T-helper 1 cell treated with Interleukin-12 subunit alpha and Interleukin-12 subunit beta and Interleukin-4 antibody, amounts not matched to agents 30 ng/mL and 1 ng/mL, for 36 hours (primary cell): ENCODE measurements around the gene ANKMY1. TPM values are rescaled to one million over a fixed set of nuclear protein-coding genes. Genes with fewer than 3 reads are reported as not detected.
"Not testable (repeated sequence)": the region's sequence is repeated elsewhere in the genome, so short reads cannot be mapped to it uniquely, and the experiment has no call there.

ENCODE experiments used
- intact Hi-C: fragments of 100-400 bp; cut with micrococcal nuclease; formaldehyde crosslinking; loops from one replicate; pipeline ENCODE4 v1.15.1; 2024
- total RNA-seq: library from RNA; stranded (reverse); gene quantifications from 2 replicates; pipeline ENCODE4 v1.2.3, GENCODE V29; 2022

Gene ANKMY1
- total RNA-seq, 1 donor from 2014 or later = 33.0 TPM

DNA sequence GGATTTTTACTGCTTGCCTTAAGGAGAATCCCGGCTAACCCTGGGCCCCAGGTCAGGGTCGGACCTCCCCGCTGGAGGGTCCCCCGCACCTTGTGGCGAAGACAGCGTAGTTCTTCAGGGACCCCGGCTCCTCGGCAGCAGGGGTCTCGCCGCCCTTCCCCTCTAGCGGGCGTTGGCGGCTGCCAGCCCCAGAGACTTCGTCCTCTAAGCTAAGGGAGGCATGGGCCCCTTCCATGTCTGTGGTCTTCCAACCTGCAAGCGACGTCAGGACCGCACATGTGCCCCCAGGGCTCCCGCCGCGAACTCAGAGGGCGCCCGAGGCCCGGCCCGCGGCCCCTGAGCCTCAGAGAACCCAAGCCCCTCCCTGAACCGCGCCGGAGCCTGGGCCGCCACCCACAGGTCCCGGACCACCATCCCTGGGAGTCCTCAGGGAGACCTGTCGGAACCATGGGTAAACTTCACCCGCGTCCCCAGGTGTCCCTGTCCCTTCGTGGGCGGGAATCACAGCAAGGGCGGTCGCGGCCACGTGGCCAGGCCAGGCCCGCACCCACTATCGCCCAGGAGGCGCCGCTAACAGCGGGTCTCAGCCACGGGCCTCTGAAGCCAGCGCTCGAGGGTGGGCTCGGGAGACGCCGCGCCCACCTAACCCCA lies 562 bp downstream of the ANKMY1 start:
- intact Hi-C loops = no loop called here

DNA sequence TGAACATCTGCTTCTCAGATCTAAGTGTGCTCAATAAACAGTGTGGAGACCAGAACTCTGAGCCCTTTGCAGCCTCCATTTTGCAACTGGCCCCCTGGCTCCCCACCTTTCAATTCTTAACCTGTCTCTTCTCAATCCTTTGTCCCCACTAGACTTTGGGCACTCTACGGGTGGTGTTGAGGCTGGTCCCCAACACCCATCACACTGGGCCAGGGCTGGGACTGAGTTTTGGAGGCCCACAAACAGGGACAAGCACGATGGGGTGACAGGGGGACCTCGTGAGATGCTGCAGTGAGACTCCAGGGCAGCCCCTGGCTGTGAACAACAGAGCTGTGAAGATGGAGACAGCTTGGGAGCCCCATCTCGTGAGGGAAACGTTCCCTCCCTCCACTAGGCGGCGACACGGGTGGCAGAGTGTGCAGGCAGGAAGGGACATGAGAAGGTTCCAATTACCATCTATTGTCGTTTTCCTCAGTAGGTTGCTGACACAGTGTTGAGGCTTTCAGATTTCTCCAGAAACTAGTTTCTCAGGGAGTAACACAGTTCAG lies 1.2 kb downstream of the ANKMY1 start:
- intact Hi-C loops = loop anchor here (1.0 kb wide), 1 partner anchor 42 kb away; no protein-coding TSS in a partner anchor

DNA sequence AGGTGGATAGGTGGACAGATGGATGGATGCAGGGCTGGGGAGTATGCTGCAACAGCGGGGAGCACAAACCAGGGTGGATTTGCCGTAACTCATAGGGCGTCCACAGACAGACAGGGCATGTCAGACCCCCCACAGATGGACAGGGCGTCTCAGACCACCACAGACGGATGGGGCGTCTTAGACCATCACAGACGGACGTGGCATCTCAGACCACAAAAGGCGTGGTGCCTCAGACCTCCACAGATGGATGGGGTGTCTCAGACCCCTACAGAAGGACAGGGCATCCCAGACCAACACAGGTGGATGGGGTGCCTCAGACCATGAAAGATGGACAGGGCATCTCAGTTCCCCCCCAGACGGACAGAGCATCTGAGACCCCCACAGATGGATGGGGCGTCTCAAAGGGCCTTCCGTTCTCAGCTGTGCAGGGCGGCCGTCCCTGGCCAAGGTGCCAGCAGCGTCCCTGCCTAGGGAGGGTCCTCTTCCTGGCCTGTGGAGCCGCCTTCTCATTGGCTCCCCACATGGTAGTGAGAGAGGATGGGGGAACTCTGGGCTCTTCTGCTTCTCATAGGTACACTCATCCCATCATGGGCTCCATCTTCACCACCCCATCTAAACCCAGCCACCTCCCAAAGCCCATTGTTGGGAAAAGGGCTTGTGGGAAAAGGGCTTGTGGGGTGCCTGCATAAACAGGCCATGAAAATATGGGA lies 2.1 kb downstream of the ANKMY1 start:
- intact Hi-C loops = loop anchor here (1.0 kb wide), 1 partner anchor 41 kb away; no protein-coding TSS in a partner anchor

DNA sequence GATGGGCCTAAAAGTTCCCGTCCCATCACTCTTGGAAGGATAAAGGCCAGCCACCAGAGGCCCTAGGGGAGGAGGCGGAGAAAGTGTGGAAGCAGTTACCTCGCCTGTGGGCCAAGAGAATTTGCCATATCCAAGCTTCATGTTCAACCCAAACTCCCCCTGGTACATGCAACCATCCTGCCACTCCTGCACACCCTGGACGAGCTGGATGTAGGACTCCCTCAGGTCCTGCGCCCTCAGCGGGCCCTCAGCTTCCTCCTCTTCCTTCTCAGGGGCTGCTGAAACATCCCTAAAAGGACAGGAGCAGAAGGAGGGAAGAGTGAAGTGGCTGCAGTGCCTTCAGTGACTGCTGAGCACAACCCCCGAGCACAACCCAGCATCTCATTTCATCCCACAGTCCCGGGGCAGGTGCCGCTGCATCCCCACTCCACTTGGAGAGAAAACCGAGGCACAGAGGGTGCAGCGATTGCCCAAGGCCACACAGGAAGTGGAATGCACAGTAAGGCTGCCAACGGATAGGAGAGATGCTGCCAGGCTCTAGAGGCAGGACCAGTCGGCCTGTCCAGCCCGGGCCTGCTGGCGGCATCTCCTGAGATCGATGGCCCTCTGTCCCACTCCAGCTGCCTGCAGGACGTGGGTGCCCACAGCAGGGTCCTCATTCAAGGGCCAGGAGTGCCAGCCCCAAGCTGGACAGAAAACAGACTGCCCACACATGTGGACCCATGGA lies 2.9 kb downstream of the ANKMY1 start:
- intact Hi-C loops = no loop called here

DNA sequence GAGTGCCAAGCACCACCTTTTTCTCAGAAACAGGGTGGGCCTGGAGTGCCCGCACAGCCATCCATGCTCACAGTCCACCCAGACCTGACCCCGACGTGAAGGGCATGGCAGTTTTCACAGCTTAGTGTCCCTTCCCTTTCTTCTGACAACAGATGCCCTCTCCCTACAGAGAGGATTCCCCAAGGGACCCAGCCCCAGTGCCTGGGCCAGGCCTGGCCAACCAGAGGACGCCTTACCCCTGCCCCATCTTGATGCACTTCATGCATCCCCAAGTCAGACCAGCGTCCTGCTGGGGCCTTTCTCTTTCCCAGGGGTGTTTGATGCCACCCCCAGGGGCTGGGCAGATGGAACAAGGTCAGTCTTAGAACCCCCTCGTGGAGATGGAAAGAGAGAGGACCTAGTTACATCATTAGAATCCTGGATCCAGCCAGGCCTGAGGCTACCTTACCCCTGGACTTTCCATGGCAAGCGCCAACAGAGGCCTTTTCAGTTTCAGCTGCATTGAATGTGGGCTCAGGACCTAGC lies 3.8 kb downstream of the ANKMY1 start:
- intact Hi-C loops = no loop called here

DNA sequence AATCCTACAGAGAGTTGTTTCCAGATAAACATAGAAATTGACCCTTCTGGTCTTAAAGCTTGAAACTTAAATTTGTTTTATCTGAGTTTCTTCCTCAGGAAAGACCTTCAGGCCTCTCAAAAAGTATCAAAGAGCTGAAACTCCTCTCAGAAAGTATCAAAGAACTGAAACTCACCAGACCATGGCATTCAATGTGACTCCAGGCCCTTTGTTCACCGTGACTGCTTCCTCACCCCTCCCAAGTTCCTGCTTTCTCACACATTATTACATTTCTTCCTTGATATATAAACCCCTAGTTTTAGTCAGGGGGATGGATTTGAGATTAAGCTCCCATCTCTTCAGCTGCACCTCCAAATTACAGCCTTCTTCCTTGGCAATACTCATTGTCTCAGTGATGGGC lies 6.0 kb downstream of the ANKMY1 start:
- intact Hi-C loops = no loop called here

DNA sequence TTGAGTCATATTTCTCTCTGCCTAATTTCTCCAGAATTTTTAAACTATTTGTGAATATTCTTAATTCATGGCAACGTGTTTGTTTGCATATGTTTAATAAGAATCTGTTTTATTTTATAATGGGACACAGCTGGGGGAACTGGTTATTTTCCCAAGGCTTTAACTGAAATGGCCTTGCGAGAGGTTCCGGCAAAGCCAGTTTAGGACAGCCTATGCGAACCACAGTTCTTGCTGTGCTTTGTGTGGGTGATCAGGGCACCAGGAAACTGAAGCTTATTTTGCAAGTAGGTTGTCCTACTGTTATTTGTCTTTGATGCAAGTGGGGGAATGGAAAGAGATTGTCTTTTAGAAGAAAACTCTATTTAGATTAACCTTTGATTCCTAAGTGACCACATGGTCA lies 6.5 kb downstream of the ANKMY1 start:
- intact Hi-C loops = no loop called here

DNA sequence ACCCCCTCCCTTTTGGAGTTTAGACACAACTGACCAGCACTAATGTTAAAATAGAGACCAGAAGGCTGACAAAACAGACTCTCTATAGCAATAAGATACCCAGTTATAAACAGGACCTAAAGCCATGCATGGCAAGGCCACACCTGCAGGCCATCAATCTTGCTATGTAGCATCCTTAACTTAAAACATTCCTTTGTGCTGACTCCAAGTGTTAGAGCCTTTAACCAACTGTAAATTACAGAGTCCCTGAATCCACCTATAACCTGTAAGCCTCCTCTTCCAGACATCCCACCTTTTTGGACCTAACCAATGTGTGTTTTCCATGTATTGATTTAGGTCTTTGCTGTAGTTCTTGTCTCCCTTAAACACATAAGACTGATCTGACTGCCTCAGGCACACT lies 17.9 kb downstream of the ANKMY1 start:
- intact Hi-C loops = no loop called here

DNA sequence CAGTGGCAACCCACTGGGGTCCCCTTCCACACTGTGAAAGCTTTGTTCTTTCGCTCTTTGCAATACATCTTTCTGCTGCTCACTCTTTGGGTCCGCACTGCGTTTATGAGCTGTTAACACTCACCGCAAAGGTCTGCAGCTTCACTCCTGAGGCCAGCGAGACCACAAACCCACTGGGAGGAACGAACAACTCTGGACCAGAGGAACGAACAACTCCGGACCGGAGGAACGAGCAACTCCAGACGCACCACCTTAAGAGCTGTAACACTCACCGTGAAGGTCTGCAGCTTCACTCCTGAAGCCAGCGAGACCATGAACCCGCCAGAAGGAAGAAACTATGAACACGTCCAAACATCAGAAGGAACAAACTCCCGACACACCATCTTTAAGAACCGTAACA lies 18.7 kb downstream of the ANKMY1 start:
- intact Hi-C loops = not testable (repeated sequence)

DNA sequence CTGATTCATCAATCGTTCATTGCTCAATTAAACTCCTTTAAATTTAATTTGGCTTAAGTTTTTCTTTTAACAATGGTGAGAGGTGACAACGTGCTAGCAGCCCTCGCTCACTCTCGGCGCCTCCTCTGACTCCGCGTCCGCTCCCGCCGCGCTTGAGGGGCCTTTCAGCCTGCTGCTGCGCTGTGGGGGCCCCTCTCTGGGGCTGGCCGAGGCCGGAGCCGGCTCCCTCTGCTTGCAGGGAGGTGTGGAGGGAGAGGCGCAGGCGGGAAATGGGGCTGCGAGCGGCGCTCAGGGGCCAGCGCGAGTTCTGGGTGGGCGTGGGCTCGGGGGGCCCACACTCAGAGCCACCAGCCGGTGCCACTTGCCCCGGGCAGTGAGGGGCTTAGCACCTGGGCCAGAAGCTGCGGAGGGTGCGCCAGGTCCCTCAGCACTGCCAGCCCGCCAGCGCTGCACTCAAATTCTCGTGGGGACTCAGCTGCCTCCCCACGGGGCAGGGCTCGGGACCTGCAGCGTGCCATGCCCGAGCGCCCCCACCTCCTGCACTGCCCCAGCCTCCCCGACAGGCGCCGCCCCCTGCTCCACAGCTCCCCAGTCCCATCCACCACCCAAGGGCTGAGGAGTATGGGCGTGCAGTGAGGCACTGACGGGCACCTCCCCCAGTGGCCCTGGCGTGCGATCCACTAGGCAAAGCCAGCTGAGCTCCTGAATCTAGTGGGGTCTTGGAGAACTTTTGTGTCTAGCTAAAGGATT lies 19.6 kb downstream of the ANKMY1 start:
- intact Hi-C loops = no loop called here

DNA sequence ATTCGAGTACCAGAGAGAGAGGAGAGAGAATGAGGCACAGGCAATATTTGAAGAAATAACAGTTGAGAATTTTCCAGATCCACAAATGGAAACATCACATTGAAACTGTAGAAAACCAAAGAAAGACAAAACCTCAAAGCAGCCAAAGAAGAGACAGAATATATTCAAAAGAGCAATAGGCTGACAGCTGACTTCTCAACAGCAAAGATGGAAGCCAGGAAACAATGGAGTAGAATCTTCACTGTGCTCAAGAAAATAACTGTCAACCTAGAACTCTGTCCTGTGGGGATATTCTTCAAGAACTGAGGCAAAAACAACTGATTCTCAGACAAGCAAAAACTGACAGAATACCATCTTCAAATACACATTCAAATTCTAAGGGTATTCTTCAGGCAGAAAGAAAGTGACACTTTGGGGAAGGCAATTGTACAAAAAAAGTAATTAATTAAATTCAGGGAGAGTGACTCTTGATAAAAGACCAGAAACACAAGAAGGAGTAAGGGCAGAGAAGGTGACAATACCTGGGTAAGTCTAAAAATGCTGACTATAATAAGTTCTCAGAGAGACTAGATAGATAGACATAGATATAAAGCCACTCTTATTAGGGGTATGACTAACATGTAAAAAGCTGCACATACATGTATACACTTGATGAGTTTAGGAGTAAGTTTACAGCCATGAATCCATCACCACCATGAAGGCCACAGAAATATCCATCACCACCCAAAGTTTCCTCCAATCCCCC lies 25.6 kb downstream of the ANKMY1 start:
- intact Hi-C loops = no loop called here

DNA sequence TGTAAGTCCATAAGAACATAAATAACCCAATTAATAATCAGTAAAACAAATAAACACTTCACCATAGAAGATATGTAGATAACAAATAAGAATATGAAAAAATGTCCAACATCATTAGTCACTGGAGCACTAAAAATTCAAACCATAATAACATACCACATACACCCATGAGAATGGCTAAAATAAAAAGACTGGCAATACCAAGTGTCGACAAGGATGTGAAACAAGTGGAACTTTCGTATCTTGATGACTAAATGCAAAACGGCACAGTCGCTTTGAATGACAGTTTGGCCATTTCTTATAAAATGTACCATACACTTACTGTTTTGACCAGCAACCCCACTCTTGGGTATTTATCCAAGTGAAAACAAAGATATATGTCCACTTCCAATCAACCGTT lies 26.8 kb downstream of the ANKMY1 start:
- intact Hi-C loops = no loop called here

DNA sequence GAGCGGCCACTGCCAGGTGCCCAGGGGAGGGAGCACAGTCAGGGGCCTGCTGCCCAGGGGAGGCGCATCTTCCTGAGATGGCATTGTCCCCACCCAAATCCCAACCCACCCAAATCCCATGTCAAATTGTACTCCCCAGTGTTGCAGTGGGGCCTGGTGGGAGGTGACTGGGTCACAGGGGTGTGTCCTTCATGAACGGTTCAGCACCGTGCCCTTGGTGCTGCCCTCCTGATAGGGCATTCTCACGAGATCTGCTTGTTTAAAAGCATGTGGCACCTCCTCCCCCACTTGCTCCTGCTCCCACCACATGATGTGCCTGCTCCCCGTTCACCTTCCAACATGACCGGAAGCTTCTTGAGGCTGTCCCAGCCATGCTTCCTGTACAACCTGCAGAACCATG lies 27.6 kb downstream of the ANKMY1 start:
- intact Hi-C loops = no loop called here

DNA sequence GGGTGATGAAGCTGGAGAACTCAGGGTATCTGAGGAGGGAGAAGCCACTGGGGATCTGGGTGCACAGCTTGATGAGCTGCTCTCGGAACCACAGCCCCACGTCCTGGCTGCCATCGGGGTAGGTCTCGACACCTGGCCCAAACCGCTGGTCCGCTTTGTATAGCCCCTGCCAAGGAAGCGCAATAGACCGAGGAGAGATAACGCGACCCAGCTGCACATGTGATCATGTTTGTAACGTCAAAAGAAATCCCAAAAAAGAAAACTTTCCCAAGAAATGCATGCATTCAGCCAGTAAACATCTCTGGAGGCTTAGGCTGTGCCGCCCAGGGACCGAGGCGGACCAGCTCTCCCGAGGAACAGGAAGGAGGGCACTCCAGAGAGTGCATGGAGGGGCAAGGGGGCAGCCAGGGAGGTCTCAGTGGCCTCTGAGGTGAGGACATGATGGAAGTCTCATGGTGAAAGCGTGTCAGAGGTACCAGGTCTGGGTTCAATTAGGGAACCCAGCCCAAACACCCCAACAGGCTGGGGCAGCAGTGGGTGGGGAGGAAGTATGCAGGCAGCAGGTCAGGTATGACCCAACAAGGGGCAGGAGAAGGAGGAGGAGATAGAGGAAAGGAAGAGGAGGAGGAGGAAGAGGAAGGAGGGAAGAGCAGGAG lies 28.3 kb downstream of the ANKMY1 start:
- intact Hi-C loops = no loop called here

DNA sequence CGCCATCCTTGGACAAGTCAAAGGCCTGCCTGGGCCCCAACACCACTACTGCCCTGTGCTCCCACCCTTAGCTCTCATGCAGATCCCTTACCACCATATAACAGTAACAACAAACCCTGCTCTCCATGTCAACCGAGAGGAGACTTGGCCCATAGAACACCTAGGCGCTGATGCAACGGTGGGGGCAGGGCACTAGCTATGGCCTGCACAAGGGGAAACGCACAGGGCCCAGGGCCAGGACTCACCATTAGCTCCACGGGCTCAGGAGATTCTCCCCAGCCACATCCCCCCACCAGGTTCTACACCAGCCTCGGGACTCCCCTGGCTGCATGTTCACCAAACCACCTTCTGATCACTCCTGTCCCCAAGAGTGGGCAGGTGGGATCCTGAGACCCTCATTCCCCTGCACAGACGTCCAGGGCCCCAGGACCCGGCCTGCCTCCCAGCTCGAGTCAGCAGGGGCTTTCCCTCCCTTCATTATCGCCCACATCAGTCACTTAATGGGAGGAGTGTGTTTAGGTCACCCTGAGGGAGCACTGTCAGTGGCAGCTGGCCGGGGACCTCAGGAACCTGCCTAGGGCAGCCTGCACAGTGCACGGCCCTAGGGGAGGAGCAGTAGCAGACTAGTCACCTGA lies 29.3 kb downstream of the ANKMY1 start:
- intact Hi-C loops = no loop called here

DNA sequence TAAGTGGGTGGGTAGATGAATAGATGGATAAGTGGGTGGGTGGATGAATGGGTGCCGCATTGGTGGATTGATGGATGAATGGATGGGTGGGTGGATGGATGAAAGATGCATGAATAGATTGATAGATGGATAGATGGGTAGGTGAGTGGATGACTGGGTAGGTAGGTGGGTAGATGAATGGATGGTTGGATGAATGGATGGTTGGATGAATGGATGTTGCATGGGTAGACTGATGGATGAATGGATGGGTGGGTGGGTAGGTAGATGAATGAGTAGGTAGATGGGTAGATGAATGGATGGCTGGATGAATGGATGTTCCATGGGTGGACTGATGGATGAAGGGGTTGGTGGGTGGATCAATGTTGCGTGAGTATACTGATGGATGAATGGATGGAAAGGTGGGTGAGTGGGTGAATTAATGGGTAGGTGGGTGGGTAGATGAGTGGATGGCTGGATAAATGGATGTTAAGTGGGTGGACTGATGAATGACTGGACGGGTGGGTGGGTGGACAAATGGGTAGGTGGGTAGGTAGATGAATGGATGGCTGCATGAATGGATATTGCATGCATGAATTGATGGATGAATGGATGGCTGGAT lies 30.5 kb downstream of the ANKMY1 start:
- intact Hi-C loops = no loop called here

DNA sequence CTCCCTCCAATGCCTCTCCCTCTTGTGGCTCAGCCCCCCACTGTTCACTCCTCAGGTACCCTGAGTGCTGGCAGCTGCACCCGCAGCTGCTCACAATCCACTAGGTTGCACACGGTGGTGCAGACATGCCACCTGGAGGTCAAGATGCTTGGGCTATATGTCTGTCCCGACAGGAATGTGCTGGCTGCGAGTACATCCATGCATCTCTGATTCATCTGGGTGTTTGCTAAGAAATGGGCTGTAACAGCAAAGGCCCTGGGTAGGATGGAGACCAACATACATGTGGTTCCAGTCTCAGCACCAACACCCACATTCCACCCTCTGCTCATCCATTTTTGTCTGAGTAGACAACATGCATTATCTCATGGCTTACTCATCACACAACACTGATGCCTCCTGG lies 31.3 kb downstream of the ANKMY1 start:
- intact Hi-C loops = no loop called here

DNA sequence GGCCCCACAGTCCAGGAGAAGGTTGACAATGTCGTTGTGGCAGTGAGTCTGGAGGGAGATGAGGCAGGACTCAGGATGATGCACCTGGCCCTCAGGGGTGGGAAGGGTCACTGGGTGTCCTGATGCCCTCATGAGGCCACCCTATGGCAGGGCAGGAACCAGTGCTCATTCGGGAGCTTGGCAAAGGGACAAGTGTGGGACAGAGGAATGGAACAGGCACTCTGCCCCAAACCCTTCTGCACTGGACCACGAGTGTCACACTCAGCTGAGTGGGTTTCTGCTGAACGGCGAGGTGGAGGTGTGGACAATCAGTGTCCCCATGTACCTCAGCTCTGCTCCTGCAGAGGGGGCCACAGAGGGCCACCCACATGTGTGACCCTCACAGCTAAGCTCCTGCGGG lies 32.0 kb downstream of the ANKMY1 start:
- intact Hi-C loops = no loop called here
